BE2C (cell line): ENCODE data around the gene ASGR1.
A peak's percentile ranks its signal among the peaks of the same experiment; 100 is the strongest.

ENCODE experiments used
- DNase-seq: peaks from one replicate; pipeline ENCODE4 v3.0.0-alpha.2; 2020
- H3K27me3 ChIP-seq: fragments of 250-450 bp; sonication (Bioruptor Pico); 2 replicates; pipeline ENCODE4 v1.5.1; 2020; ENCODE audit warnings: mild to moderate bottlenecking
- H3K36me3 ChIP-seq: fragments of 250-450 bp; sonication (Bioruptor Pico); 2 replicates; pipeline ENCODE4 v1.5.1; 2020; ENCODE audit warnings: mild to moderate bottlenecking
- H3K4me1 ChIP-seq: fragments of 250-450 bp; sonication (Bioruptor Pico); 2 replicates; pipeline ENCODE4 v1.5.1; 2020
- H3K4me3 ChIP-seq: 2 replicates; pipeline ENCODE4 v1.5.1; 2011; ENCODE audit warnings: low read depth, low read length
- H3K9me3 ChIP-seq: fragments of 250-450 bp; sonication (Bioruptor Pico); 2 replicates; pipeline ENCODE4 v1.5.1; 2020
- TF ChIP-seq, protein P1 (sequence below): IDR thresholded peaks from 2 replicates; pipeline ENCODE4 v1.5.1; 2012; ENCODE audit warnings: mild to moderate bottlenecking, low read depth, low read length

Gene ASGR1

GRCh38 chr17:7217113-7217987, 38.2 kb upstream of the ASGR1 start:
- Histone ChIP-seq H3K36me3 (no peaks in the 10 kb centered on the region), H3K4me3 (peak overlapping the region; percentile 37)

DNA sequence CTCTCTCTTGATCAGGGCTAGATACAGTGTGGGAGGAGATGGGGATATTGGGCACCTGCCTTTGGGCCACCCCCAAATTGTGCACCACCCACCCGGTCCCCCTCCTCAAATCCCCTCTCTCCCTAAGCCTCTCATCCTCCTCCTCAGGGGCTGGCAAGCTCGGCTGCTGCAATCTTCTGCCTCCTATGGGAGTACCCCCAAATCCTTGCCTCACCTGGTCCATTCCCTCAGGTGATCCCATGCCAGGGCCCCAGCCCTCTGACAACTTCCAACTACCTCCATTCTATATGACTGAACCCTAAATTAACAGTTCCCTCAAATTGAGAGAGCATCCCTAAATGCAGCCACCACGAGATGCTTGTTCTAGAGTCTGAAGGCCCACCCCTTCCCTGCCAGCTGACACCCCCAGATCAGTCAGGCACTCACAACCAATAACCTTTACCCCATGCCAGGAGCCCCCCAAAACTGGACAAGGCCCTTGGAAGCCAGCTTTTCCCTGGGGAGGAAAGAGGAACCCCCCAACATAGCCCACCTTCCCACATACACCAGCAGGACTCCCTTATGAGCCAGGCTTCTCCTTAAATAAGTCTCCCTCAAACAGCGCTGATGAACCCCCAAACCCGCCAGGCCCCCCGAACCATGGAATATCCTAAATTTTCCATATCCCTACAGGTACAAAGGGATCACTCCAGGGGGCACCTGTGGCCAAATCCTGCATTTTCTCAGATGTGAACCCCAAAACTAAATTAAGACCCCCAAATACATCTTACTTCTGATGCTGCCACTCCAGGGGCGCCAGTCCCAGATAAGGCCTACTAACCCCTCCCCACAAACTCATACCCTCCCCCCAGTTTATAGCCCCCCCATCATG, 37.3 kb upstream of the ASGR1 start:
- Histone ChIP-seq H3K4me3 (peak overlapping the region; percentile 37), H3K4me1 (peaks cover 8% of the 10 kb centered on the region; the same call in 1 of the 2 replicates), H3K36me3 (no peaks in the 10 kb centered on the region), H3K27me3 (no peaks in the 10 kb centered on the region), H3K9me3 (no peaks in the 10 kb centered on the region)
- no peak for DNase-seq
- TF ChIP-seq, protein P1, sequence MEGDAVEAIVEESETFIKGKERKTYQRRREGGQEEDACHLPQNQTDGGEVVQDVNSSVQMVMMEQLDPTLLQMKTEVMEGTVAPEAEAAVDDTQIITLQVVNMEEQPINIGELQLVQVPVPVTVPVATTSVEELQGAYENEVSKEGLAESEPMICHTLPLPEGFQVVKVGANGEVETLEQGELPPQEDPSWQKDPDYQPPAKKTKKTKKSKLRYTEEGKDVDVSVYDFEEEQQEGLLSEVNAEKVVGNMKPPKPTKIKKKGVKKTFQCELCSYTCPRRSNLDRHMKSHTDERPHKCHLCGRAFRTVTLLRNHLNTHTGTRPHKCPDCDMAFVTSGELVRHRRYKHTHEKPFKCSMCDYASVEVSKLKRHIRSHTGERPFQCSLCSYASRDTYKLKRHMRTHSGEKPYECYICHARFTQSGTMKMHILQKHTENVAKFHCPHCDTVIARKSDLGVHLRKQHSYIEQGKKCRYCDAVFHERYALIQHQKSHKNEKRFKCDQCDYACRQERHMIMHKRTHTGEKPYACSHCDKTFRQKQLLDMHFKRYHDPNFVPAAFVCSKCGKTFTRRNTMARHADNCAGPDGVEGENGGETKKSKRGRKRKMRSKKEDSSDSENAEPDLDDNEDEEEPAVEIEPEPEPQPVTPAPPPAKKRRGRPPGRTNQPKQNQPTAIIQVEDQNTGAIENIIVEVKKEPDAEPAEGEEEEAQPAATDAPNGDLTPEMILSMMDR = no peak

More at GRCh38 chr17:7217113-7217987, 38.2 kb upstream of the ASGR1 start:
- H3K27me3 ChIP-seq = no peaks in the 10 kb centered on the region
- peak; percentile 31 for DNase-seq
- no peaks in the 10 kb centered on the region for H3K9me3 ChIP-seq
- TF ChIP-seq, protein P1 = no peak
- peaks cover 8% of the 10 kb centered on the region; the same call in 1 of the 2 replicates for H3K4me1 ChIP-seq

DNA sequence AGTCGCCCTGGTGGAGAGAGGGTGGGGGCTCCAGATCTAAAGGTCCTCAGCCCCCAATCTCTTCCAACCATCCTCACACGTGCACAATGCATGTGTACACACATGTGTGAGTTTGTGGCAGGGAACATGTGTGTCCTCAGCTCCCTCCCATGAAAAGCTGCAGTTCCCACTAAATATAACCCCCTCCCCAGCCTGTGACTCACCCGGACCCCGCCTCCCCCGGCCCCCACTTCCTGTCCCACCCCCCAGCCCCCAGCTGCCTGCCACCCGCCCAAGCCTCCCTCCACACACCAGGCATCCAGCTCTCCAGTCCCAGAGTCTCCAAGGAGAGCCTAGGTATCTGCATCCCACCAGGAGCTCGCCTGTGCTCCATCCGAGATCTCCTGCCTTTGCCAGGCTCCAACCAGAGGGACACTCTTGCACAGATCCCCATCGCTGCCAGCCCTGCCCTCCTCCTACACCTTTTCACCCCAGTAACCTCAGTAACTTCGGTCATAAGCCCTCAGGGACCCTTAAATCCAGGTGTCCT, 36.5 kb upstream of the ASGR1 start:
- Histone ChIP-seq H3K36me3 (no peaks in the 10 kb centered on the region), H3K27me3 (no peaks in the 10 kb centered on the region), H3K4me1 (peaks cover 8% of the 10 kb centered on the region; the same call in 1 of the 2 replicates), H3K4me3 (peak overlapping the region; percentile 56), H3K9me3 (no peaks in the 10 kb centered on the region)
- TF ChIP-seq, protein P1 = no peak
- DNase-seq = peak; percentile 23

- Histone ChIP-seq H3K27me3 (no peaks in the 10 kb centered on the region), H3K4me3 (peak overlapping the region; percentile 56), H3K36me3 (no peaks in the 10 kb centered on the region), H3K4me1 (peaks cover 8% of the 10 kb centered on the region; the same call in 1 of the 2 replicates), H3K9me3 (no peaks in the 10 kb centered on the region)
- TF ChIP-seq, protein P1 = no peak
- DNase-seq = no peak
These were observed 36.0 kb upstream of the ASGR1 start for GRCh38 chr17:7215136-7215638.

DNA sequence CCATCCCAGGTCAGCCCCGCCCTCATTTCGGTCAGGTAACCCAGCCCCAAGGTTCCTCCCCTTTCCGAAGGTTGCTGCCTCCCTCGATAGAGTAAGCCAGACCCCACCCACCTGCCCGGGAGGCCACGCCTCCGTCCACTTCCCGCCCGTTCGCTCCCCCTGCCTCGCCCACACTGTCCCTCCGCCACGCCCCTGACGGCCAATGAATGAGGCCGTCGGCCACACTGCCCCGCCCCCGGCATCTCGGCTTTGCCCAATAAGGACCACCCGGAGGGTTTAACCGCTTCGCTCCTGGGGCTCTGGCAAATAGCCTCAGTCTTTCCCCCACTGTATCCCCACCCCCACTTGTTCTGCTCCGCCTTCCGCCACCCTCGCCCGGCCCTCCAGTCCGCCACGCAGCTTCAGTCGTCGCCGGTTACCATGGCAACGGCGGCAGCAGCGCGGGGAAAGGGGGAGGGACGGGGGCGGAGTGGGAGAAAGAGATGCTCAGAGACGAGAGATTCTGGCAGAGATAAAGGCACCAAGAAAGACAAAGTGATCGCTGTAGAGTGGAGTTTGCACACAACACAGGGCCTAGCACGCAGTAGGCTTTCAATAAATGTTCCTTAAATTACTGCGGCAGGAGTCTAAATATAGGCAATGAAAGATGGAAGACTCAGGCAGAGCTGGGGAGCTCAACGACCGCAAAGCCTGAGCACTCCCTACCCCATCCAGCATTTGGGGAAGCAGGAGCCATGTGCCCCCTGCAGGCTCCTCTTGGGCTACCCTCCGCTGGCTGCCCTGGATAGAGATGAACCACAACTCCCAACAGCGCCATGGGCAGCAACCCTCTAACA, 35.3 kb upstream of the ASGR1 start:
- TF ChIP-seq, protein P1 = peak; percentile 49
- H3K4me1 ChIP-seq = peaks cover 8% of the 10 kb centered on the region; the same call in 1 of the 2 replicates
- H3K4me3 ChIP-seq = peak overlapping the region; percentile 56

More for the DNA sequence above, 35.3 kb upstream of the ASGR1 start:
- H3K9me3 ChIP-seq = no peaks in the 10 kb centered on the region
- peak; percentile 99 for DNase-seq
- H3K27me3 ChIP-seq = no peaks in the 10 kb centered on the region
- no peaks in the 10 kb centered on the region for H3K36me3 ChIP-seq
